Gastroesophageal sphincter (tissue), 4 donors: ENCODE results near the gene CEP112. TPM values are rescaled to one million over a fixed set of nuclear protein-coding genes. Genes with fewer than 3 reads are reported as not detected.
A peak's percentile ranks its signal among the peaks of the same experiment; 100 is the strongest.

ENCODE experiments used
- ATAC-seq: fragments of 150-250 bp; one replicate; pipeline ENCODE4 v1.9.1; 2016; ENCODE audit warnings: mild to moderate bottlenecking, moderate library complexity
- H3K27ac ChIP-seq, 4 donors: fragments of 200-600 bp; sonication (generic) in 3 of 4; 1 replicate in 3 of 4; 2 replicates in 1 of 4; pipeline ENCODE4 v1.5.1; 2016 to 2019
- H3K27me3 ChIP-seq: fragments of 200-600 bp; sonication (generic); one replicate; pipeline ENCODE4 v1.5.1; 2019
- H3K36me3 ChIP-seq, 2 donors: fragments of 200-600 bp; sonication (generic); one replicate each; pipeline ENCODE4 v1.5.1; 2019; ENCODE audit warnings: control low read depth in 1 of 2
- H3K4me1 ChIP-seq, 3 donors: fragments of 200-600 bp; sonication (generic); 1 replicate in 2 of 3; 2 replicates in 1 of 3; pipeline ENCODE4 v1.5.1; 2016 to 2019; ENCODE audit warnings: control low read depth in 2 of 3
- H3K4me3 ChIP-seq, 2 donors: fragments of 200-600 bp; sonication (generic); one replicate each; pipeline ENCODE4 v1.5.1; 2019; ENCODE audit warnings: mild to moderate bottlenecking in 1 of 2, moderate library complexity in 1 of 2
- H3K9me3 ChIP-seq, 3 donors: fragments of 200-600 bp; sonication (generic); one replicate each; pipeline ENCODE4 v1.5.1; 2017 to 2019; ENCODE audit warnings: control low read depth in 2 of 3
- EP300 ChIP-seq: sonication (generic); formaldehyde crosslinking; IDR thresholded peaks from one replicate; pipeline ENCODE4 v1.6.1; 2017; ENCODE audit warnings: antibody characterized with exemption, mild to moderate bottlenecking
- POLR2A ChIP-seq, 2 donors: fragments of 450-650 bp; IDR thresholded peaks; one replicate each; pipeline ENCODE4 v1.6.1; 2017; ENCODE audit warnings: antibody characterized with exemption in 2 of 2, mild to moderate bottlenecking in 2 of 2, moderate library complexity in 1 of 2
- POLR2AphosphoS5 ChIP-seq: sonication (generic); formaldehyde crosslinking; IDR thresholded peaks from one replicate; pipeline ENCODE4 v1.6.1; 2017; ENCODE audit warnings: antibody characterized with exemption
- WGBS, 2 donors: methylation state at CpG; one replicate each; pipeline ENCODE4 v1.1.5; 2018; ENCODE audit warnings: low coverage in 1 of 2; 5-methylcytosine and 5-hydroxymethylcytosine counted together
- total RNA-seq, 4 donors: library from RNA; depleted of rRNA; stranded (reverse); fragments of >200 nt; gene quantifications; one replicate each; pipeline ENCODE4 v1.1.0, GENCODE V29; 2016
- TF ChIP-seq, protein P1 (sequence below), 4 experiments: fragments of 200-600 bp in 2 of 4; fragments of 450-650 bp in 2 of 4; sonication (generic) in 1 of 4; IDR thresholded peaks; one replicate each; pipeline ENCODE4 v1.5.1; 2017 to 2019; ENCODE audit warnings: antibody characterized with exemption in 4 of 4, mild to moderate bottlenecking in 2 of 4, moderate library complexity in 2 of 4

CEP112 gene
- total RNA-seq, 4 donors from 2014 or later = 21.9 to 38.2 (median 27.0) TPM

DNA sequence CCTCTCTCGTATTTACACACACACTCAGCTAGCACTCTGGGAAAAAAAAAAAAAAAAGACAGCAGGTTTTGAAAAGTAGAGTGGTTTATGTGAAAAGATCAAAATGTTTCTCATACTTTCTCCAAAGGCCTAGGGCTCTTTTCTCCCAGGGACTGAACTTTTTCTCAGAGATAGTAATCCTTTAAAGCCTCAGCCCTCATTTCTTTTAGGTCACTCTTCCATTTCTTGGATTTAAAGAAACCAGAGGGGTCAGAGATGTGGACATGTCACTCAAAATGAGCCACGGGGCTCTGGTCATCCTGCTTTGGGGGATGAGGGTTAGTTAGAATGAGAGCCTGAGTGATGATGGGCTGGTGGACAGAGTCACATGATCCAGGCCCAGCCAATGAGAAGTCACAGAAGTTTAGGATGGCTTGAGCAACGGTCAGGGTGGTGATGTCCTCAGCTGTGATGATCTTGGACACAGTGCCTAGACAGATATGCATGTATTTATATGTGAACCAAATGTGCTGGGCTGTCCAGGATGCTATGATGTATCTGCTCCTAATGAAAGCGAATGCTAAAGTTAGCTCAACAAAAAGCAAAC, 596.8 kb downstream of the CEP112 start:
- H3K27me3 ChIP-seq = no peaks in the 10 kb centered on the region
- H3K4me1 ChIP-seq = peaks cover 0 to 13% (median 0%) of the 10 kb centered on the region in 3 donors
- peak overlapping the region in 1 of 4 donors; percentile 38 for H3K27ac ChIP-seq
- 39 to 73% methylated on average over 2 to 3 of the region's 4 CpGs for WGBS, 2 donors
- no peak for ATAC-seq
- no peaks in the 10 kb centered on the region for H3K9me3 ChIP-seq
- TF ChIP-seq POLR2AphosphoS5 (no peak), EP300 (no peak), POLR2A (IDR thresholded peaks at IDR 0.05) (no peak)
- TF ChIP-seq, protein P1, sequence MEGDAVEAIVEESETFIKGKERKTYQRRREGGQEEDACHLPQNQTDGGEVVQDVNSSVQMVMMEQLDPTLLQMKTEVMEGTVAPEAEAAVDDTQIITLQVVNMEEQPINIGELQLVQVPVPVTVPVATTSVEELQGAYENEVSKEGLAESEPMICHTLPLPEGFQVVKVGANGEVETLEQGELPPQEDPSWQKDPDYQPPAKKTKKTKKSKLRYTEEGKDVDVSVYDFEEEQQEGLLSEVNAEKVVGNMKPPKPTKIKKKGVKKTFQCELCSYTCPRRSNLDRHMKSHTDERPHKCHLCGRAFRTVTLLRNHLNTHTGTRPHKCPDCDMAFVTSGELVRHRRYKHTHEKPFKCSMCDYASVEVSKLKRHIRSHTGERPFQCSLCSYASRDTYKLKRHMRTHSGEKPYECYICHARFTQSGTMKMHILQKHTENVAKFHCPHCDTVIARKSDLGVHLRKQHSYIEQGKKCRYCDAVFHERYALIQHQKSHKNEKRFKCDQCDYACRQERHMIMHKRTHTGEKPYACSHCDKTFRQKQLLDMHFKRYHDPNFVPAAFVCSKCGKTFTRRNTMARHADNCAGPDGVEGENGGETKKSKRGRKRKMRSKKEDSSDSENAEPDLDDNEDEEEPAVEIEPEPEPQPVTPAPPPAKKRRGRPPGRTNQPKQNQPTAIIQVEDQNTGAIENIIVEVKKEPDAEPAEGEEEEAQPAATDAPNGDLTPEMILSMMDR (IDR thresholded peaks at IDR 0.05) = no peak
- no peaks in the 10 kb centered on the region for H3K36me3 ChIP-seq
- no peak overlapping the region for H3K4me3 ChIP-seq

DNA sequence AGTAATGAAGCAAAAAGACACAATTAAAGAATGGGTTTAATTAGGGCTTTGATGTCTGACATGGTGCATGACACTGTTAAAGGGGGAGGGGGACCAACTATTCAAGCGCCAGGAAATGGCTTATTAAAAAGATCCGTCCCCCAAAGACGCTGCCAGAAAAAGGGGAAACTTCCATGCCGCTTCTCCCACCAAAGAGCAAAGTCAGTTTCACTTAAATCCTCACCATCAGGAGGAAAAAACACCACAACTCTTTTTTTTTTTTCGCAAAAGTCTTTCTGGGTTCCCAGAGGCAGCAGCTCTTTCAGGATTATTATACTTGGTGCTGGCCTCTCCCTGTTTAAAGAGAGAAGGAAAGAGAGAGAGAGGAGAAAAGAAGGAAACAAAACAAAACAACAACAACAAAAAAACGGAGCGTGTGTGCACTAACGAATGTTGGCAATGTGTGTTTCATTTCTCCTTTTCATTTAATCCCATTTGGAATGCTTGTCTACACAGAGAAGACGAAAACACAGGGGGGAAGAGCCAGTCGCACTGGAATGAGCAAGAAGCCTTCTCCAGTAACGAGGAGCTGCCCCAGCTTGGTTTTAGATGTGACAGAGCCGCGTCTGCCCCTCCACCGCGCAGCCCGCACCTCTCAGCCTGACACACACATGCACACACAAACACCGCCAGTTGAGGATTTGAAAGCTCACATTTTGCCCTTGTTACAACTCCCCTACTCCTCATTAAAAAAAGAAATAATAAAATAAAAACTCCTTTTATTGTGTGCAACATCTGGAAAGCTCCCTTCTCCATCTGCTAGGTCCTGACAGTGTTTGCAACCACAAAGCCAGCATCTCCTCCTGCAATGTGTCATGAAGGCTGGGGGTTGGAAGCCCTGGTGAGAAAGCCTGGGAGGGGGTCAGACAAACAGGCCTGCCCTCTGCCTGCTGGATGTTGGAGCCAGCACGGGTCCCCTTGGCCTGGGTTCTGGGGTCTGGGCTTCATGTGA, 597.8 kb downstream of the CEP112 start:
- H3K4me3 ChIP-seq = peak overlapping the region in 1 of 2 donors; percentile 6
- ATAC-seq = no peak
- peaks cover 0 to 13% (median 0%) of the 10 kb centered on the region in 3 donors for H3K4me1 ChIP-seq
- H3K36me3 ChIP-seq = no peaks in the 10 kb centered on the region
- H3K9me3 ChIP-seq = no peaks in the 10 kb centered on the region
- 36 to 60% methylated on average over 10 to 18 of the region's 18 CpGs for WGBS, 2 donors
- peak overlapping the region in 3 of 4 donors; percentile 7 to 38 (median 24) for H3K27ac ChIP-seq
- TF ChIP-seq POLR2AphosphoS5 (no peak), POLR2A (IDR thresholded peaks at IDR 0.05) (no peak), EP300 (no peak)
- TF ChIP-seq, protein P1 (IDR thresholded peaks at IDR 0.05) = no peak
- no peaks in the 10 kb centered on the region for H3K27me3 ChIP-seq

DNA sequence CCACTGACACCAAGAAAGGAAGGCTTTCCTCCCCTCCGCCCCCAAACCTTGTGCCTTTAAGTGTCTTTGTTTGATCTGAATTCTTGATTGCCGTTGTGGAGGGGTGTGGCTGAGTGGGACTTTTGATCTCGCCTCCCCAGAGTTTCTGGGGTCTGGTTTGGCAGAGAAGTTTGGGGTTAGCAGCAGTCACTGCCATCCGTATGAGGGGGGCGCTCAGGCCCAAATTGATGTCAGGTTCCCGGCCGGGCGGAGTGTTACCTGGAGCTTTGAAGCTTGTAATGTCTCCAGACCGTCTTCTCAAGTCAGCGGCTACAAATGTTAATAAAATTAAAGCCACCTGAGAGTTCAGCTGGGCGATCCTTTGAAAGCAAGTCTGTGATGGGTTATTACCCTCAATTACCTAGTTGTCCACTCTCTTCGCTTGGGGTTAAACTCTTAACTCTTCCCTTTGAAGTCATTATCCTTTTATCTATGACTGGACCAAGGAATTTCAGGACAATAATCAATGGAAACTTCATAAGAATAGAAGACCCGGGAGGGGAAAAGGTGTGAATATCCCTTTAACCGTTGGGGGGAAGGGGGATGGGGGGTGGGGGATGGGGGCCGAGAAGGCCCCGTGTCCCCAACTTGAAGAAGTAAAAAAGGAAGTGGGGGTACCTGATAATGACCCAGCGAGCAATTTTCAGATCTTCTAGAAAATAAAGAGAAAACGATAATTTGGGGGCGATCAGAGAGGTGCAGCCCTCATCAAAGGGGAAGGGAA, 598.7 kb downstream of the CEP112 start:
- no peak for ATAC-seq
- Histone ChIP-seq H3K27ac (no peak overlapping the region), H3K4me1 (peaks cover 0 to 13% (median 3%) of the 10 kb centered on the region in 3 donors), H3K4me3 (peak overlapping the region in 1 of 2 donors; percentile 6), H3K27me3 (no peaks in the 10 kb centered on the region), H3K9me3 (no peaks in the 10 kb centered on the region), H3K36me3 (no peaks in the 10 kb centered on the region)
- WGBS, 2 donors = 62 to 85% methylated on average over 10 to 11 of the region's 19 CpGs
- TF ChIP-seq POLR2AphosphoS5 (no peak), POLR2A (IDR thresholded peaks at IDR 0.05) (no peak), EP300 (no peak)
- TF ChIP-seq, protein P1 (IDR thresholded peaks at IDR 0.05) = no peak

DNA sequence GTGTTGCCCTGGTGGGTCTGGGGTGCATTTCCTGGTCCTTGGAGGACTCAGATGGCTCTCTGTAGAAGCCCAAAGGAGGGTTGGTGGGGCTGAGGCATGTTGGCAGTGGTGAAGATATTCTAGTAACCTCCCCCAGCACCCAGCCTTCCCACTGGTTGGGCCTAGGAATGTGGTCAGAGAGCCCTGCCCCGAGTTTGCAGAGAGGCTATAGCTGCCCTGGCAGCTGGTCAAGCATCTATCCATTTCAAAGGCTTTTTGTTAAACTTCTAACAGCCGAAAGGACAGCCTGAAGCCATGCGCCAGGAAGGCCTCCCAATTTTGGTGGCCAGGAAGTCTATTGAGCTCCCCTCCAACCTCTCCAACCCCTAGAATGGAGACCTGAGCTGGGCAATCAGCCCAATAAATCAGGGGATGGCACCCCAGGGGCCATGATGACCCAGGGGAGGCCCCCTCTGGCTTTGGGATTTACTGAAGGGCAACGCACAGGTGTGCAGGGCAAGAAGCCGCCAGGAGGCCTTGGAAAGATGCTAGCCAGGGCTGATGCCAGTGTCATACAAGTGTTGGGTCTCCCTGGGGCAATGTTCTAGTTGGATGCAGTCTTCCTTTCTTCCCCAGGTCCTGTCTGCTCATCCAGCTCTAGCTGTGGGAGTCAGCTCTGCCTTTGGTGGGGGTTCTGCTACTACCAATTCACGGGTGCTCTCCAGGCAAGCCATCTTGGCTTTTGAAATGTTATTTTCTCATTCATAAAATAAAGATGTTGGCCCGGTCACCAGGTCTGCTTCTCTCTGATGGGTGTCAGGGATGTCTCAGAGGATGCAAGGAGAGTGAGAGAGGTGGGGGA, 599.6 kb downstream of the CEP112 start:
- no peak for ATAC-seq
- Histone ChIP-seq H3K9me3 (no peaks in the 10 kb centered on the region), H3K27ac (no peak overlapping the region), H3K4me3 (no peak overlapping the region), H3K4me1 (peaks cover 0 to 13% (median 6%) of the 10 kb centered on the region in 3 donors), H3K36me3 (no peaks in the 10 kb centered on the region), H3K27me3 (no peaks in the 10 kb centered on the region)
- TF ChIP-seq POLR2A (IDR thresholded peaks at IDR 0.05) (no peak), EP300 (no peak), POLR2AphosphoS5 (no peak)
- TF ChIP-seq, protein P1 (IDR thresholded peaks at IDR 0.05) = no peak
- 67% methylated on average over 2 of the region's 7 CpGs; no CpG with 5 or more reads in 1 of the 2 donors for WGBS, 2 donors
